GM19035 (cell line): ENCODE results near the gene SUCLG2.

Source experiments
- ATAC-seq: cut with Tn5 transposase; IDR thresholded peaks from one replicate; pipeline ENCODE4 v1.9.1; 2021; ENCODE audit not compliant: unreplicated experiment

Gene SUCLG2

GRCh38 chr3:67462187-67462586 lies 192.2 kb downstream of the SUCLG2 start:
- ATAC-seq = no peak

- ATAC-seq = no peak
Measured at GRCh38 chr3:67461667-67462142, 192.7 kb downstream of the SUCLG2 start.

- no peak for ATAC-seq
Measured at GRCh38 chr3:67460841-67461510, 193.4 kb downstream of the SUCLG2 start.

- ATAC-seq = no peak
Measured at GRCh38 chr3:67459796-67460195, 194.6 kb downstream of the SUCLG2 start.

GRCh38 chr3:67458896-67459530 lies 195.4 kb downstream of the SUCLG2 start:
- ATAC-seq = no peak

GRCh38 chr3:67458408-67458807 lies 196.0 kb downstream of the SUCLG2 start:
- no peak for ATAC-seq

GRCh38 chr3:67453628-67454027 lies 200.8 kb downstream of the SUCLG2 start:
- ATAC-seq = no peak

GRCh38 chr3:67450153-67450552 lies 204.3 kb downstream of the SUCLG2 start:
- ATAC-seq = no peak

GRCh38 chr3:67447393-67447792 lies 207.0 kb downstream of the SUCLG2 start:
- ATAC-seq = no peak

GRCh38 chr3:67437789-67438188 lies 216.6 kb downstream of the SUCLG2 start:
- ATAC-seq = no peak

- no peak for ATAC-seq
Measured at GRCh38 chr3:67437090-67437489, 217.3 kb downstream of the SUCLG2 start.

- ATAC-seq = no peak
Measured at GRCh38 chr3:67433109-67433508, 221.3 kb downstream of the SUCLG2 start.

GRCh38 chr3:67431887-67432286 lies 222.5 kb downstream of the SUCLG2 start:
- no peak for ATAC-seq

- no peak for ATAC-seq
Measured at GRCh38 chr3:67423722-67424121, 230.7 kb downstream of the SUCLG2 start.

GRCh38 chr3:67421912-67422311 lies 232.5 kb downstream of the SUCLG2 start:
- ATAC-seq = no peak

GRCh38 chr3:67419779-67420178 lies 234.6 kb downstream of the SUCLG2 start:
- no peak for ATAC-seq

- no peak for ATAC-seq
Measured at GRCh38 chr3:67419218-67419529, 235.2 kb downstream of the SUCLG2 start.

GRCh38 chr3:67418426-67419217 lies 235.8 kb downstream of the SUCLG2 start:
- no peak for ATAC-seq

GRCh38 chr3:67416703-67417102 lies 237.7 kb downstream of the SUCLG2 start:
- no peak for ATAC-seq

GRCh38 chr3:67415511-67415910 lies 238.9 kb downstream of the SUCLG2 start:
- ATAC-seq = no peak

GRCh38 chr3:67414740-67415139 lies 239.7 kb downstream of the SUCLG2 start:
- no peak for ATAC-seq

- ATAC-seq = no peak
Measured at GRCh38 chr3:67405193-67405592, 249.2 kb downstream of the SUCLG2 start.
